ENCODE results near the gene SDK2.

SDK2 gene

GRCh38 chr17:73654241-73654640 lies 10.0 kb upstream of the SDK2 start:
- no peak for TF ChIP-seq CTCF (IDR thresholded peaks at IDR 0.05; ENCODE audit: borderline replicate concordance, insufficient read depth, low read depth, low read length)
- H3K4me3 ChIP-seq (ENCODE audit: low read depth, low read length), result no peak overlapping the region

DNA sequence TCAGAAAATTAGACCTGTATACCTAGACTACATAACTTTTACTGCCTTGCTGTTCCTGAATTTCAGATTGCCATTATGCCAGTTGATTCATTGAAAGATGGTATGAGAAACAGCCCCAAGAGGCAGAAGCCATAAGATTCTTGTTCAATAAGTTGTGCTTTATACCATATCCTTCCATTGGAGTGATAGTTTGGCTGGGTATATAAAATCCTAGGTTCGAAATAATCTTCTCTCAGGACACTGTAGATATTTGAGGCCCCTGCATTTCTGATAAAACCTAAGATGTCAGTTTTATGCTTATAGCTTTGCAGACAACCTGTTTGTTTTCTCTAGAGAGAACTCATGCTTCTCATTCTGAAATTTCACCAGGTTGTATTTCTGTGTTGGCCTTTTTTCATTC lies 9.6 kb upstream of the SDK2 start:
- TF ChIP-seq CTCF (IDR thresholded peaks at IDR 0.05; ENCODE audit: borderline replicate concordance, insufficient read depth, low read depth, low read length), result no peak
- H3K4me3 ChIP-seq (ENCODE audit: low read depth, low read length), result no peak overlapping the region

DNA sequence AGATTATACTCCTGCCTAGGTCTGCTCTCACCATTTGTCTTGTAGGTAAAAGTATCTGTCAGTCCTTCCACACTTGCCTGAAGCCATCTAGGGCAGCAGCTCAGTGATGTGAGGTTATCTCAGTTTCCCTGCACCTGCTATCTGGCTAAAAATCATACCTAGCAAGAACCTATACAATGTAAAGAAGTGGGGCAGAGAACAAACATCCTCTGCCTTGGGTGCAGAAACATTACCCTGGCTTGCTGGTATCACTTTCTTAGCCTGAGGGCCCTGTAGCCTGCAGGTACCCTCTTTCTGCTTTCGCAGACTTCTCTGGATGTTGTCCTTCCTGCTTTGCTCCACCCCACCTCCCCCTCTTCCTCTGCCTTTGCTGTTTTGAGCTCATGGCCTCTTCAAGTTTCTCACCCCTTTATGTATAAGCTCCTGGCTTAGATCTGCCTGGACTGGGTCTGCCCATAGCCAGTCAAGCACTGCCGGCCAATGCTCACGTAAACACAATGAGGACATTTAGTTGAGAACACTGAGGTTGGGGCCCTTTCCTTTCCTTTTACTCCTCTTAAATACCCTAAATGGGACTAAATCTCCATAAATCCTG lies 8.7 kb upstream of the SDK2 start:
- TF ChIP-seq CTCF (IDR thresholded peaks at IDR 0.05; ENCODE audit: borderline replicate concordance, insufficient read depth, low read depth, low read length), result no peak
- H3K4me3 ChIP-seq (ENCODE audit: low read depth, low read length), result no peak overlapping the region

DNA sequence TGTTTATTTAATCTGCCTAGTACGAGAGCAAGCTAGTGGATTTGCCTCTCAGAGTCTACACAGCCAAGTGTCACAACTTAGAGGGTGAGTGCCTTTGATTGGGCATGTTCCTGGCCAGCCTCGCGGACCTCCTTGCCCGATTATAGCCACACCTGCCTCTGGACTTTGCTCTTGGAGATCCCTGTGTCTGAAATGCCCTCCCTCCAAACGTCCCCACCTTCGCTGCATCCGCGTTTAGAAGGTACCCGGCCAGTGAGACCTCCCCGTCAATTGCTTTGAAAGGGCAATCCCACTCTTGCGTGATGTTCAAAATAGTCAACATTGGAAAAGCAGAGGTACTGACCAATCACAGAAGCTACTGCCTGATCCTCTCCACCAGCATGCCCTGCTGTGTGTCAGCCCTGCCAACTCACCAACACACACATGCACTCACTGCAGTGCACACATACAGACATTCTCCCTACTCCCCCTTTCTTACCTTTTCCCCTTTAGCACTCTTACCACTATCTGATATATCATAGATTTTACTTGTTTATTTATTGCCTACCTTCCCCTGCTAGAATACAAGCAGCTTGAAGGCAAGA lies 6.5 kb upstream of the SDK2 start:
- TF ChIP-seq CTCF (IDR thresholded peaks at IDR 0.05; ENCODE audit: borderline replicate concordance, insufficient read depth, low read depth, low read length), result no peak
- H3K4me3 ChIP-seq (ENCODE audit: low read depth, low read length), result no peak overlapping the region

GRCh38 chr17:73650140-73650539 lies 5.9 kb upstream of the SDK2 start:
- peak; percentile 7; the same call in 1 of the 2 replicates for TF ChIP-seq CTCF (IDR thresholded peaks at IDR 0.05; ENCODE audit: borderline replicate concordance, insufficient read depth, low read depth, low read length)
- no peak overlapping the region for H3K4me3 ChIP-seq (ENCODE audit: low read depth, low read length)

GRCh38 chr17:73648974-73649373 lies 4.7 kb upstream of the SDK2 start:
- H3K4me3 ChIP-seq (ENCODE audit: low read depth, low read length), result no peak overlapping the region
- TF ChIP-seq CTCF (IDR thresholded peaks at IDR 0.05; ENCODE audit: borderline replicate concordance, insufficient read depth, low read depth, low read length), result no peak

- no peak overlapping the region for H3K4me3 ChIP-seq (ENCODE audit: low read depth, low read length)
- no peak for TF ChIP-seq CTCF (IDR thresholded peaks at IDR 0.05; ENCODE audit: borderline replicate concordance, insufficient read depth, low read depth, low read length)
These were observed 4.2 kb upstream of the SDK2 start for GRCh38 chr17:73648543-73648820.

Measured in GM12875 (cell line).